Measurements from ENCODE around the gene FOS. TPM values are rescaled to one million over a fixed set of nuclear protein-coding genes. Genes with fewer than 3 reads are reported as not detected.

Gene FOS
- total and polyA plus RNA-seq, 4 donors = 13.2 to 82.7 (median 20.0) TPM

DNA sequence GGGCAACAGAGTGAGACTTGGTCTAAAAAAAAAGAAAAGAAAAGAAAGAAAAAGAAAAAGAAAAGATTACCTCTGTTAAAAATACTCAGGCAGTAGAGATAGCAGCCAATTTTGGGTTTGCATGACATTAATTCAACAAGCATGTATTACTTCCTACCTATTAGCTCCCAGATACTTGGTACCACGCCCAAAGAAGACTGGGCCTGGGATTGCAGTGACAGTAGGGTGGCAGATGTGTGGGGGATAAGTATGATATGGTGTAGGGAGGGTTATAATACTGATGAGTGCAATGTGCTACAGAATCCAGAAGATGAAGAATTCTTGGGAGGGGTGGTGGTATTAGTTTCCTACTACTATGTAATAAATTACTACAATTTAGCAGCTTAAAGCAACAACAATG is 46.4 kb upstream of the FOS start (continued):
- TF ChIP-seq REST (IDR thresholded peaks at IDR 0.05) = no peak
- TF ChIP-seq FOXA1 (IDR thresholded peaks at IDR 0.05) = no peak
- TF ChIP-seq, protein P1, sequence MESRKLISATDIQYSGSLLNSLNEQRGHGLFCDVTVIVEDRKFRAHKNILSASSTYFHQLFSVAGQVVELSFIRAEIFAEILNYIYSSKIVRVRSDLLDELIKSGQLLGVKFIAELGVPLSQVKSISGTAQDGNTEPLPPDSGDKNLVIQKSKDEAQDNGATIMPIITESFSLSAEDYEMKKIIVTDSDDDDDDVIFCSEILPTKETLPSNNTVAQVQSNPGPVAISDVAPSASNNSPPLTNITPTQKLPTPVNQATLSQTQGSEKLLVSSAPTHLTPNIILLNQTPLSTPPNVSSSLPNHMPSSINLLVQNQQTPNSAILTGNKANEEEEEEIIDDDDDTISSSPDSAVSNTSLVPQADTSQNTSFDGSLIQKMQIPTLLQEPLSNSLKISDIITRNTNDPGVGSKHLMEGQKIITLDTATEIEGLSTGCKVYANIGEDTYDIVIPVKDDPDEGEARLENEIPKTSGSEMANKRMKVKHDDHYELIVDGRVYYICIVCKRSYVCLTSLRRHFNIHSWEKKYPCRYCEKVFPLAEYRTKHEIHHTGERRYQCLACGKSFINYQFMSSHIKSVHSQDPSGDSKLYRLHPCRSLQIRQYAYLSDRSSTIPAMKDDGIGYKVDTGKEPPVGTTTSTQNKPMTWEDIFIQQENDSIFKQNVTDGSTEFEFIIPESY (IDR thresholded peaks at IDR 0.05) = no peak
- no peak for TF ChIP-seq JUND (IDR thresholded peaks at IDR 0.05)
- TF ChIP-seq MAX (IDR thresholded peaks at IDR 0.05) = no peak

- WGBS = 89% methylated on average over 2 of the region's 2 CpGs
- DNase-seq (ENCODE audit: low spot score) = no peak
- H3K4me1 ChIP-seq (ENCODE audit: control insufficient read depth in 4 of 4, insufficient read depth in 4 of 4, low read length in 3 of 4) = peaks cover 6 to 16% (median 13%) of the 10 kb centered on the region in 4 donors
These were observed 46.0 kb upstream of the FOS start for GRCh38 chr14:75232597-75232996.

More at GRCh38 chr14:75232597-75232996, 46.0 kb upstream of the FOS start:
- Histone ChIP-seq H3K9me3 (ENCODE audit: control insufficient read depth in 4 of 4, low read length in 3 of 4) (no peaks in the 10 kb centered on the region), H3K36me3 (ENCODE audit: control insufficient read depth in 4 of 4, insufficient read depth in 3 of 4, low read depth in 1 of 4, low read length in 3 of 4) (no peaks in the 10 kb centered on the region), H3K9ac (ENCODE audit: low read depth in 1 of 2, low read length in 2 of 2) (no peak overlapping the region), H3K27ac (ENCODE audit: low read depth in 1 of 2, low read length in 2 of 2) (no peak overlapping the region), H3K27me3 (ENCODE audit: control insufficient read depth in 4 of 4, insufficient read depth in 4 of 4, low read length in 3 of 4) (no peaks in the 10 kb centered on the region), H3K4me3 (ENCODE audit: low read depth in 1 of 3, low read length in 3 of 3) (no peak overlapping the region)
- no peak for TF ChIP-seq REST (IDR thresholded peaks at IDR 0.05)
- no peak for TF ChIP-seq JUND (IDR thresholded peaks at IDR 0.05)
- TF ChIP-seq FOXA1 (IDR thresholded peaks at IDR 0.05) = no peak
- TF ChIP-seq, protein P1 (IDR thresholded peaks at IDR 0.05) = no peak
- TF ChIP-seq EGR1 (IDR thresholded peaks at IDR 0.05; ENCODE audit: low read depth in 2 of 2) = no peak
- TF ChIP-seq, protein P2, sequence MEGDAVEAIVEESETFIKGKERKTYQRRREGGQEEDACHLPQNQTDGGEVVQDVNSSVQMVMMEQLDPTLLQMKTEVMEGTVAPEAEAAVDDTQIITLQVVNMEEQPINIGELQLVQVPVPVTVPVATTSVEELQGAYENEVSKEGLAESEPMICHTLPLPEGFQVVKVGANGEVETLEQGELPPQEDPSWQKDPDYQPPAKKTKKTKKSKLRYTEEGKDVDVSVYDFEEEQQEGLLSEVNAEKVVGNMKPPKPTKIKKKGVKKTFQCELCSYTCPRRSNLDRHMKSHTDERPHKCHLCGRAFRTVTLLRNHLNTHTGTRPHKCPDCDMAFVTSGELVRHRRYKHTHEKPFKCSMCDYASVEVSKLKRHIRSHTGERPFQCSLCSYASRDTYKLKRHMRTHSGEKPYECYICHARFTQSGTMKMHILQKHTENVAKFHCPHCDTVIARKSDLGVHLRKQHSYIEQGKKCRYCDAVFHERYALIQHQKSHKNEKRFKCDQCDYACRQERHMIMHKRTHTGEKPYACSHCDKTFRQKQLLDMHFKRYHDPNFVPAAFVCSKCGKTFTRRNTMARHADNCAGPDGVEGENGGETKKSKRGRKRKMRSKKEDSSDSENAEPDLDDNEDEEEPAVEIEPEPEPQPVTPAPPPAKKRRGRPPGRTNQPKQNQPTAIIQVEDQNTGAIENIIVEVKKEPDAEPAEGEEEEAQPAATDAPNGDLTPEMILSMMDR (IDR thresholded peaks at IDR 0.05; ENCODE audit: low read depth, low read length, missing input control) = no peak
- TF ChIP-seq RAD21 (IDR thresholded peaks at IDR 0.05) = no peak
- no peak for TF ChIP-seq GABPA (IDR thresholded peaks at IDR 0.05 in 1 of 2, conservative IDR thresholded peaks at IDR 0.05 in 1 of 2)
- no peak for TF ChIP-seq TAF1 (conservative IDR thresholded peaks at IDR 0.05)
- no peak for TF ChIP-seq HNF4A (conservative IDR thresholded peaks at IDR 0.05)
- TF ChIP-seq HNF4G (IDR thresholded peaks at IDR 0.05) = no peak
- no peak for TF ChIP-seq MAX (IDR thresholded peaks at IDR 0.05)
- no peak for TF ChIP-seq SP1 (IDR thresholded peaks at IDR 0.05)
- TF ChIP-seq NR2F2 (IDR thresholded peaks at IDR 0.05) = no peak
- TF ChIP-seq FOXA2 (IDR thresholded peaks at IDR 0.05) = no peak
- TF ChIP-seq, protein P3, sequence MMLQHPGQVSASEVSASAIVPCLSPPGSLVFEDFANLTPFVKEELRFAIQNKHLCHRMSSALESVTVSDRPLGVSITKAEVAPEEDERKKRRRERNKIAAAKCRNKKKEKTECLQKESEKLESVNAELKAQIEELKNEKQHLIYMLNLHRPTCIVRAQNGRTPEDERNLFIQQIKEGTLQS (IDR thresholded peaks at IDR 0.05) = no peak

Measured in liver (tissue), 9 donors.